Stimulated activated CD4-positive, alpha-beta T cell treated with anti-CD3 and anti-CD28 coated beads, Interleukin-4, amount 100 ng/mL, for 1 hour (primary cell): Measurements from ENCODE around the gene MID2.

Experiments
- DNase-seq: peaks from one replicate; pipeline ENCODE4 v3.0.0-alpha.2; 2020

Gene MID2

GRCh38 chrX:107970073-107970472 lies 144.4 kb downstream of the MID2 start:
- no peak for DNase-seq

- no peak for DNase-seq
Measured at GRCh38 chrX:107971636-107972035, 146.0 kb downstream of the MID2 start.
